IMR-90 (cell line): ENCODE measurements around the gene GPR142.

Source experiments
- CEBPB ChIP-seq: IDR thresholded peaks from 2 replicates; pipeline ENCODE4 v1.6.1; 2012; ENCODE audit warnings: low read depth, low read length, improper control_type of control experiment
- FOS ChIP-seq: fragments of 150-350 bp; IDR thresholded peaks from 2 replicates; pipeline ENCODE4 v1.6.1; 2016; ENCODE audit warnings: low read depth, low read length
- MAZ ChIP-seq: IDR thresholded peaks from 2 replicates; pipeline ENCODE4 v1.6.1; 2012; ENCODE audit warnings: low read depth, mild to moderate bottlenecking, low read length, improper control_type of control experiment, moderate library complexity, borderline replicate concordance
- POLR2A ChIP-seq: IDR thresholded peaks from 2 replicates; pipeline ENCODE4 v1.6.1; 2012; ENCODE audit warnings: mild to moderate bottlenecking, low read depth, low read length
- RAD21 ChIP-seq: IDR thresholded peaks from 2 replicates; pipeline ENCODE4 v1.6.1; 2012; ENCODE audit warnings: low read length, improper control_type of control experiment
- RCOR1 ChIP-seq: IDR thresholded peaks from 2 replicates; pipeline ENCODE4 v1.6.1; 2012; ENCODE audit warnings: mild to moderate bottlenecking, low read length, improper control_type of control experiment; ENCODE audit not compliant: insufficient replicate concordance
- RFX5 ChIP-seq: IDR thresholded peaks from 2 replicates; pipeline ENCODE4 v1.8.0; 2012; ENCODE audit warnings: low read depth, mild to moderate bottlenecking, low read length, moderate library complexity
- SMC3 ChIP-seq: fragments of 150-350 bp; IDR thresholded peaks from 2 replicates; pipeline ENCODE4 v1.6.1; 2016; ENCODE audit warnings: low read depth, mild to moderate bottlenecking, antibody characterized with exemption, low read length, moderate library complexity
- USF2 ChIP-seq: fragments of 150-350 bp; IDR thresholded peaks from 2 replicates; pipeline ENCODE4 v1.6.1; 2017; ENCODE audit warnings: mild to moderate bottlenecking, antibody characterized with exemption, low read length, low read depth
- TF ChIP-seq, protein P1 (sequence below): conservative IDR thresholded peaks from 2 replicates; pipeline ENCODE4 v1.5.1; 2012; ENCODE audit warnings: mild to moderate bottlenecking, low read depth, low read length, improper control_type of control experiment
- TF ChIP-seq, protein P2 (sequence below): fragments of 150-350 bp; IDR thresholded peaks from 2 replicates; pipeline ENCODE4 v1.6.1; 2016; ENCODE audit warnings: low read depth, mild to moderate bottlenecking, low read length, moderate library complexity, borderline replicate concordance

- no peak for TF ChIP-seq USF2
- no peak for TF ChIP-seq RCOR1
- no peak for TF ChIP-seq POLR2A
- TF ChIP-seq, protein P1, sequence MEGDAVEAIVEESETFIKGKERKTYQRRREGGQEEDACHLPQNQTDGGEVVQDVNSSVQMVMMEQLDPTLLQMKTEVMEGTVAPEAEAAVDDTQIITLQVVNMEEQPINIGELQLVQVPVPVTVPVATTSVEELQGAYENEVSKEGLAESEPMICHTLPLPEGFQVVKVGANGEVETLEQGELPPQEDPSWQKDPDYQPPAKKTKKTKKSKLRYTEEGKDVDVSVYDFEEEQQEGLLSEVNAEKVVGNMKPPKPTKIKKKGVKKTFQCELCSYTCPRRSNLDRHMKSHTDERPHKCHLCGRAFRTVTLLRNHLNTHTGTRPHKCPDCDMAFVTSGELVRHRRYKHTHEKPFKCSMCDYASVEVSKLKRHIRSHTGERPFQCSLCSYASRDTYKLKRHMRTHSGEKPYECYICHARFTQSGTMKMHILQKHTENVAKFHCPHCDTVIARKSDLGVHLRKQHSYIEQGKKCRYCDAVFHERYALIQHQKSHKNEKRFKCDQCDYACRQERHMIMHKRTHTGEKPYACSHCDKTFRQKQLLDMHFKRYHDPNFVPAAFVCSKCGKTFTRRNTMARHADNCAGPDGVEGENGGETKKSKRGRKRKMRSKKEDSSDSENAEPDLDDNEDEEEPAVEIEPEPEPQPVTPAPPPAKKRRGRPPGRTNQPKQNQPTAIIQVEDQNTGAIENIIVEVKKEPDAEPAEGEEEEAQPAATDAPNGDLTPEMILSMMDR, result no peak
- no peak for TF ChIP-seq SMC3
- TF ChIP-seq RFX5, result no peak
- TF ChIP-seq CEBPB, result no peak
- TF ChIP-seq, protein P2, sequence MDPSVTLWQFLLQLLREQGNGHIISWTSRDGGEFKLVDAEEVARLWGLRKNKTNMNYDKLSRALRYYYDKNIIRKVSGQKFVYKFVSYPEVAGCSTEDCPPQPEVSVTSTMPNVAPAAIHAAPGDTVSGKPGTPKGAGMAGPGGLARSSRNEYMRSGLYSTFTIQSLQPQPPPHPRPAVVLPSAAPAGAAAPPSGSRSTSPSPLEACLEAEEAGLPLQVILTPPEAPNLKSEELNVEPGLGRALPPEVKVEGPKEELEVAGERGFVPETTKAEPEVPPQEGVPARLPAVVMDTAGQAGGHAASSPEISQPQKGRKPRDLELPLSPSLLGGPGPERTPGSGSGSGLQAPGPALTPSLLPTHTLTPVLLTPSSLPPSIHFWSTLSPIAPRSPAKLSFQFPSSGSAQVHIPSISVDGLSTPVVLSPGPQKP, result no peak
- no peak for TF ChIP-seq RAD21
- no peak for TF ChIP-seq MAZ
- TF ChIP-seq FOS, result no peak
Measured at GRCh38 chr17:74334393-74335039, 32.8 kb upstream of the GPR142 start.
